GM19455 (cell line): ENCODE results near the gene SLC9A3.

Experiments
- ATAC-seq: cut with Tn5 transposase; IDR thresholded peaks from one replicate; pipeline ENCODE4 v1.9.1; 2021; ENCODE audit not compliant: unreplicated experiment

Gene SLC9A3

DNA sequence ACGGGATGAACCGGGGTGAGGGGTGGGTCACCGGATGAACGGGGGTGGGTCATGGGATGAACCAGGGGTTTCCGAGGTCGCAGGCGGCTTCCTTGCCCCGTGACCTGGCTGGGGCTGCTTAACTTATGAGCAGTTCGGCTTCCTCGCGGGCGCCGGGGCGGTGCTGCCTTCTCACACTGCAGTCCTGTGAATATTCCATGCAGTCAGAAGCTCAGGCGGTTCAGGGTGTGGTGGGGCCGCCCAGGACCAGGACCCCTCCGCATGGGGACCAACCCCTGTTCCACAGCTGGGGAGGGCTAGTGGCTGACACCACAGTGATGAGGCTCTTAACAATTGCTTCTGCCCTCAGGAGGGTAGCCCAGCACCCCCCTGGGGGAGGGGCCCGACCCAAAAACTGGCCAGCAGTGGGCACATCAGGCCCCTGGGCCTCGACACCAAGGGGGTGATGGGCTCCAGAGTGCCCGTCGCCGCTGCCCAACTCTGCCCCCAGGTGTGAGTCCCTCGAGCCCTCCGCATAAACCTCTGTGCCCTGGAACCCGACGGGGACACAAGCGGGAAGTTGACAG is 30.9 kb upstream of the SLC9A3 start:
- no peak for ATAC-seq

DNA sequence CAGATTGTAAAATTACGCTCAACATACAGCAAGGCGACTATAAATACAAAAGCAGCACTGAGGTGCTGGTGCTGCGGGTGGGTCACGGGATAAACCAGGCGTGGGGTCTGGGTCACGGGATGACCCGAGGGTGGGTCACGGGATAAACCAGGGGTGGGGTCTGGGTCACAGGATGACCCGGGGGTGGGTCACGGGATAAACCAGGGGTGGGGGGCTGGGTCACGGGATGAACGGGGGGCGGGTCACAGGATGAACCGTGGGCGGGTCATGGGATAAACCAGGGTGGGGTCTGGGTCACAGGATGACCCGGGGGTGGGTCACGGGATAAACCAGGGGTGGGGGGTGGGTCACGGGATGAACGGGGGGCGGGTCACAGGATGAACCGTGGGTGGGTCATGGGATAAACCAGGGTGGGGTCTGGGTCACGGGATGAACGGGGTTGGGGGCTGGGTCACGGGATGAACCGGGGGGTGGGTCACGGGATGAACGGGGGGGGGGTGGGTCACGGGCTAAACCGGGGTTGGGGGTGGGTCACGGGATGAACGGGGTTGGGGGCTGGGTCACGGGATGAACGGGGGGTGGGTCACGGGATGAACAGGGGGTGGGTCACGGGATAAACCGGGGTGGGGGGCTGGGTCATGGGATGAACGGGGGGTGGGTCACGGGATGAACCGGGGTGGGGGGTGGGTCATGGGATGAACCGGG is 30.2 kb upstream of the SLC9A3 start:
- no peak for ATAC-seq

DNA sequence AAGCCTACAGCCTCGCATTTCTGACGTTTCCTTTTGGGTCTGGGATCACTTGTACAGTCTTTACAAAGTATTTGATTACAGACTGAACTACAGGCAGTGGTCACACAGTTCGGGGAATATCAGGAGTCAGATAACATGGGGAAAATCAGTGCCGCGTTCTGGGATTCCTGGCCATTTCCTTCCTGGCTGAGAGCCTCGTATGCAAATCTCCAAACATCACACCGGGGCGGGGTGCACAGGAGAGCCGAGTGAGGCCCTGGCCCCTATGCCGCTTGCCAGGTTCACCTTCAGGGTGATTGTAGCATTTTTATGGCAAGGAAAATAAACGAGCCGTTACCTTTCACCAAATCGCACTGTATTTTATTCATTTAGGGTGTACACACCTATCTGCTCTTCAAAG is 29.6 kb upstream of the SLC9A3 start:
- ATAC-seq: no peak

DNA sequence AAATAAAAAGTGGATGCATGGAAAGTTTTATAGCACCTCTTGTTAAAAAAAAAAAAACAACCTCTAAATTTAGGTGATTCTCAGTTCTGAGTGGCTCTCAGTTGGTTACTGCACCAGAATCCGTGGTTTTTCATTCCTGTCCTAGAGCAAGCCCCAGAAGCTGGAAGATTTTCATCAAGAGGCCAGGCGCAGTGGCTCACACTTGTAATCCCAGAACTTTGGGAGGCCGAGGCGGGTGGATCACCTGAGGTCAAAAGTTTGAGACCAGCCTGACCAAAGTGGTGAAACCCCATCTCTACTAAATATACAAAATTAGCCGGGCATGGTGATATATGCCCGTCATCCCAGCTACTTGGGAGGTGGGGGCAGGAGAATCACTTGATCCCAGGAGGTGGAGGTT is 27.2 kb upstream of the SLC9A3 start:
- no peak for ATAC-seq

DNA sequence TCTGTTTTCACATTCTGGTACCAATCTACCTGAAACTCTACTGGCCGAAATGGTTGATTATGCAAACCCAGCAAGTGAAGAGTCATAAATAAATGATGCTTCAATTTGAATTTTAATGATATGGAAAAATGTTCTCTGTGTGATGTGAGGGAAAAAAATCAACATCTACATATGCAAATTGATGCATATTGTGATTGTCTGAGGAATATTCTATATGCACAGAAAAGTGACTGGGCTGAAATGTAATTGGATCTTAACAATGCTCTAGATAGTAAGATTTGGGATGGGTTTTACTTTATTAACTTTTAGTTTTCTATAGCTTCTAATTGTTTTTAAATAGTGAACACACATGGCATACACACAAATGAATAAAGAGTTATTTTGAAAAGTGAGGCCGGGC is 25.0 kb upstream of the SLC9A3 start:
- ATAC-seq: no peak

DNA sequence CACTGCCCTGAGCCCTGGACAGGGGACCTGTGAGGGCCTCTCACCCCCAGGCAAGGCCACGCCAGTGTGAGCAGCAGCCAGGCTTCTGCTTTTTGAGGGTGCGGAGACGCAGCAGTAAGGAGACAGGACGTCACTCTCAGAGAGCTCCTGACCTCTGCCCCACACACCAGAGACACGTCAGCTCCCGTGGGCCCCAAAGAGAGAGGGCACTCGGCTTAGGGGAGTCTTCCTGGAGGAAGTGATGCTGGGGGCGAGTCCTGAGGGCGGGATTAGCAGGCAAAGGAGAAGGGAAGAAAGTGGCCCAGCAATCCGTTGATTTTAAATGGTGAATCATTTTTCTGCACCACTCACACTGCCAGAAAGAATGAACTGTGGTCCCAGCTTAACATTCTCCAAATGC is 24.0 kb upstream of the SLC9A3 start:
- no peak for ATAC-seq

DNA sequence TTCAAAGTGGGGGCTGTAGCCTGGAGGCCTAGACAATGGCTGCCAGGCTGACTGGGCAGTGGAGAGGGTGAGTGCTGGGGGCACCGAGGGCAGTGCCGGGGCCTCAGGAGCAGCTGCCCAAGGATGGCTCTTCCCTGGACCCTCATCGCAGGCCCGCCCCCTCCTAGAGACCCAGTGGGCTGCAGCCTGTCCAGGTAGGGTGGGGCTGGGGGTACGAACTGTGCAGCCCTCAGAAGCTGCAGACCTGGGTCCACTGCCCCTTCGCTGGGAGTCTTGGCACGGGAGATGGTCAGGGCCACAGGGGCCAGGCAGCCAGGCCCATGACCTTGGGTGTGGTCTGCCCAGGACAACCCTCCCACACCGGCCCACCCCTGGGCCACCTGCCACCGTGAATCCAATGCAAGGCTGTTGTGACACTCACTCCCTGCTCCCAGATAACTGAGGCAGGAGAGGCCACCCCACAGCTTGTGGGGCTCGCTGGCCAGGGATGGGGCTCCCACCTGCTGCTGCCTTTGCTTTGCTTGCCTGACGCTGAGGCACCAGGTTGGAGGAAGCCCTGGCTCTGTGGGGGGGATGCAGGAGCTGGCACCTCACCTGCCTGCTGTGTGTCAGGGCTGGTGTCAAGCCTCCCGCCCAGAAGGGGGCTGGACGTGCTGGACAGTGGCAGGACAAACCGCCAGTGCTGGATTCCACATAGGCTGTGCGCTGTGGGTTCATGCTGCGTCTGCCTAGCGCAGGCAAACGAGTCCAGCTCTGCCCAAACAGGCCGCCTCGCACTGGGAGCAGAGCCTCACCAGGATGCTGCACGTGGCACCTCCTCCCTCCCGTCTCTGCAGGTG is 23.1 kb upstream of the SLC9A3 start:
- ATAC-seq: no peak

DNA sequence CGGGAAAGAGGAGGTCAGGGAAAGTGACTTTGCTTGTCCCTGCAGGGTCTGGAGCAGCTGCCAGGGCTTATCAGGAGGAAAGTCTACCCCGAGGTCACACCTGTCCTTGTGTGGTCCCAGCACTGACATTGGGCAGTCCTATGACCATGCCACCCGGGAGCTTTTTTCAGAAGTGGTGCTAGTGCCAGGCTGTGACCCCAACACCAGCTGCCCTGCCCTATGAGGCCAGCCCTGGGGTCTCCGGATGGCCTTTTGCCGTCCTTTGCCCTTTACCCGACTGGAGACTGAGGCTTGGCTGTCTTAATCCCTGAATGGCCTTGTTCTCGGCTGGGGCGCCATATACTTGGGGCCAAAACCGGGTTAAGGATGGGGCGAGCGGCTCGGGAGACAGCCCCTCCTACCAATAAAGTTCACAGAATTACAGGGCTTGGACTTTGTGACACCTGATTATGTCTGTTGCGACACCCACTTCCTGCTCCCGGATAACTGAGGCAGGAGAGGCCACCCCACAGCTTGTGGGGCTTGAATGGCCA is 22.2 kb upstream of the SLC9A3 start:
- no peak for ATAC-seq

DNA sequence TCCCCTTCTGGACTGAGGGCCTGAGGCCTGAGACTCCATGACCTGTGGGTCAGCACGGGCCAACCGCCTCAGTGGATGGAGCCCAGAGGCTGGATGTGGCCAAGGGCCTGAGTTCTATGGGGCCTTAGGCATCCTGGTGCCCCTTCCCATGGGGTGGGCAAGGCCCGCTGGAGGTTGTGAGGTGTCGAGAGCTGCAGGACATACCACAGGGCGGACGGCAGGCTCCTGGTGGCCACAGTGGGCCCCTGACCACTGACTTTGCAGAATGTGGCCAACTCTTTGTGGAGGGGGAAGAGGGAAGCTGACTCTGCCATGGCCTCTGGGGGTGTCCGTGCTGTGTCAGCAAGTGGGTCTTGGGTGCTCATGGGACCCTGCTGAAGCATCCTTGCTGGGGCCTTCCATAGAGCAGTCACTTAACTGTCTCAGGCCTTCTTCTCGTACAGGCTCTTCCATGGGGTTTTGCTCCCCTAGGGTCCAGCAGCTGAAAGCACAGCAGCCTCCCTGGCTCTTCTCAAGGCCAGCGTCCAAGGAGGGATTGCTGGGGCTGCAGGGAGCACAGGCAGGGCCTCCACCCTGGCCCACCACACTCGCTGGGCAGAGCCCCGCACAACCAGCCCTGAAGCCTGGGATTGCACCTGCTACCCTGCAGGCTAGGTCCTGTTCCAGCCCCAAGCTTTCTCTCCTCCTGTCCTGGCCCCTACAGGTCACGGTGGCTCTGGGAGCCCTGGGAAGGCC is 21.6 kb upstream of the SLC9A3 start:
- ATAC-seq: no peak

DNA sequence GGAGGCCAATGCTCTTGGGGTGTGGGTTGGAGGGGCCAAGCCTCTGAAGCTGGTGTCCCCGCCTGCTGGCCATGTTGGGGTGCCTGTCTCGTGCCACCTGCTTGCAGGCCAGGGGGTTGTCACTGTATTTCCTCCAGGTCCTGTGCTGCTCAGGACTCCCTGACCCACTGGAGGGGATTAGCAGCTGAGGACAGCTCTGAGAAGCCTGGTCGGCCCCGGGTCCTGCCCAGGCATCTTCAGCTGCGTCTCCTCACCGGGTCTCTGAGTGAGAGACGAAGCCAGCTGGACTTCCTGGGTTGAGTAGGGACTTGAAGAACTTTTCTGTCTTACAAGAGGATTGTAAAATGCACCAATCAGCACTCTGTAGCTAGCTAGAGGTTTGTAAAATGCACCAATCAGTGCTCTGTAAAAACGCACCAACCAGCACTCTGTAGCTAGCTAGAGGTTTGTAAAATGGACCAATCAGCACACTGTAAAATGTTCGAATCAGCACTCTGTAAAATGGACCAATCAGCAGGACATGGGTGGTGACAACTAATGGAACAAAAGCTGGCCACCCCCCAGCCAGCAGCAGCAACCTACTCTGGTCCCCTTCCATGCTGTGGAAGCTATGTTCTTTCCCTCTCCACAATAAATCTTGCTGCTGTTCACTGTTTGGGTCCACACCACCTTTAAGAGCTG is 20.6 kb upstream of the SLC9A3 start:
- no peak for ATAC-seq

DNA sequence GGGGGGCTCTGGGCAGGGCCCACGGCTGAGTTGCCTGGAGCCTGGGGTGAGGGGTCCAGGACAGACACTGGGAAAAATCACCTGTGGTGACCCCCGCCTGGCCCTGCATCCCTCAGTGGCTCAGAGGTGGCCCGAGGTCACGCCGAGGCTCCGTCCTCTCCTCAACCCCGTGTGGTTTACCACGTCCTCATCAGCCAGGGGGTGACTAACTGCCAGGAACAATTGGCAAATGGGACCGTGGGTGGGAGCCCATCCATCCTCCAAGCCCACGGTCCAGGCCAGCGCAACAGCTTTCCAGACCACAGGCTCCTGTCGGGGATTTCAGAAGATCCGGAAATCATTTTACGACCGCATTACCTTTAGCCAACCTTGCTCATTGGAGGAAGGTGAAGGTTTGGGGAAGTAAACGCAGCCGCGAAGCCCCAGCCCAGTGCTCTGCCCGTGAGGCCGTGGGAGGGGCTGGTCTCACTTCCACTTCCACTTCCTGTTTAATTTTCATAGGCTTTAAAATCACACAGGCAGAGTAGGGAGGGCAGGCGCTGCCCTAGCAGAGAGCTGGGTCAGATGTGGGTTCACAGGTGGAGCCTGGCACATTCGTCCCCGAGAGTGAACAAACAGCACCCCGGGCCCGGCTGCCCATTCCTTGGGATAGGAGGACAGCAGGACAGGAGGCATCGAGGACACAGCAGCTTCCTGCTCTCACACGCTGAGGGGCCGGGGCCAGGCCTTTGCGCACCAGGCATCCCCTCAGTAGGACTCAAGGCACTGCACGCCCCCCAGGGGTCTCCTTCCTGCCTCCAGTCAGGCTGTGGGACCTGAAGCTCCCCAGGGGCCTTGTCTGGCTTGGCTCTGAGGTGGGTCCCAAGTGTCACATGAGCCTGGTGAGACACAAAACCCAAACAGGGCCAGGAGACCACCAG is 19.8 kb upstream of the SLC9A3 start:
- peak; percentile 95 for ATAC-seq

DNA sequence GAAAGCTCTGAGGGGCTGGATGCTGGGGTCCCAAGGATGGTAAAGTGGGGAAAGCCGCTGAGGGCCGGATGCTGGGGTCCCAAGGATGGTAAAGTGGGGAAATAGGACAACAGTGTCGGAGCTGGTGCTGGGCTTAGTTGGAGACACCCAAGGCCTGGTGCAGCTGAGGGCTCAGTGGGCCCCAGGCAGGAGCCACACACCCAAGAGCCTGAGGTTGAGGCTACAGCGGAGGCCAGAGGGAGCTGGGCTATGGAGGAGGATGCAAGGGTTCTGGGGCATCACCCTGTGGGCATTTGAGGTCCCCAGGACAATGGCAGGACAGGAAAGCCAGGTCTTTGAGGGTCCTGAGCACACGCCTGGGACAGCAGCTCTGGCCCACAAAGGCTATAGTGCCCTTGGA is 19.1 kb upstream of the SLC9A3 start:
- peak; percentile 9 for ATAC-seq

DNA sequence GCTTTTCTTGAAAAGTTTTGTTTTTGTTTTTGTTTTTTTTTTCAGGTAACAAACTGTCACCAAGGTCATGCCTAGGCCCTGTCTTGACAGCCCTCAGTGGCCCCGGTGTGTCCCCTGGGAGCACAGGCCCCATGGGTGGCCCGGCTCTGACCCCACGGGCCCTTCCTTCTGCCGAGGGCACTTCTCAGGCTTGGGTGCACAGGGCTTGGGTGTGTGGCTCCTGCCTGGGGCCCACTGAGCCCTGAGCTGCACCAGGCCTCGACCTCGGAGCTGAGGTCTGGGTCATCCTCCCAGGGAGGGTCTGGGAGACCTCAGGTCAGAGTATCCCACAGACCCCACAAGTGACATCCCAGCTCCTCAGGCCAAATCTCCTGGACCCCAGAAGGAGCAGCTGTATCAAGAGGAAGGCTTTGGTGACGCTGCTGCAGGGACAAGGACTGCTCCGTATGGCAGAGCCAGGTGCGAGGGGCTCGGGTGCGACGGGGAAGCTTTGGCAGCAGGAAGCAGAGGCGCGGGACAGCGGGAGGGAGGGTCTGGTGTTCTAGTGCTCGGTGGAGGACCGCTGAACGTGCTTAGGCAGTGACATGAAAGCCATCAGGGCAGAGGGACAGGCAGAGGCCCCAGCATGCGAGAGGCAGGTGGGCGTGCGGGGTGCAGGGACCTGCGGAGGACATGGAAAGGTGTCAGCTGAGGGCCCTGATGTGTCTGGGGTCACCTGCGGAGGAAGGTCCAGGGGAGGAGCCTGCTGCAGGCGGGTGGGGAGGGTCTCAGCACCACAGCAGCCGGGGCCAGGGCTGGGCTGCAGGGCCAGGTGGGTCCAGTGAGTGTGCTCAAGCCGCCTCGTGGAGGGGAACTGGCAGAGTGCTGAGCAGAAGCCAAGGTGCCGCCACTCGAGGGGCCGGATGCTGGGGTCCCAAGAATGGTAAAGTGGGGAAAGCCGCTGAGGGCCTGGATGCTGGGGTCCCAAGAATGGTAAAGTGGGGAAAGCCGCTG is 18.4 kb upstream of the SLC9A3 start:
- no peak for ATAC-seq

DNA sequence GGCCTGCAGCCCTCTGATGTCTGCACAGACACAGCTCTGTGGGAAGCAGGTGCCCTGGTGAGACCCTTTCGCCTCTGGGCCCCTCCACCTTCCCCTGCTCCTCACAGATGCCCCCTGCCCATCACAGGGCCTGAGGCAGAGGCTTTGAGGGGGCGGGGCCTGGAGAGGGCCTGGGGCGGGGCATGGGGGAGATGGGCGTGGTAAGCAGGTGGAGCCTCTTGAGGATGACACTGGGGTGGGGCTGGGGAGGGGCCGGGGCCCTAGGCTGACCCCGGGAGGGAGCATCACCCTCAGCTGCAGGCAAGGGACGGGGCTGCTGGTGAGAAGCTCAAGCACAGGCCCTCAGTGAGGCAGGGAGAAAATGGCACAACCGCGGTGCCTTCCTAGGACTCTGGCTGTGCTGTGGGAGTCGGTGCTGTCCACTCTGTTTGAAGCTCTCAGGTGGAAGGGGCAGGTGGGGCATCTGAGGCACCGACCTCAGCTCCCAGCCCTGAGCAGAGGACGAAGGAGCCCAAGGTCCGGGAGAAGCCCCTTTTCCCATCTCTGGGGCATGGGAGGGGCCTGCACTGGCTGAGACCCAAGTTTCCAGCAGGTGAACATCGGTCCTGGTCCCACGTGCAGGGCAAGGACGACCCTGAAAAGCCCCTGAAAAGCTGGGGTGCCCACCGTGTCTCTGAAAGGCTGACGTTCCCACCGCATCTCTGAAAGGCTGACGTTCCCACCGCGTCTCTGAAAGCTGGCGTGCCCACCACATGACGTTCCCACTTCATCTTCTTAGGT is 17.5 kb upstream of the SLC9A3 start:
- no peak for ATAC-seq

DNA sequence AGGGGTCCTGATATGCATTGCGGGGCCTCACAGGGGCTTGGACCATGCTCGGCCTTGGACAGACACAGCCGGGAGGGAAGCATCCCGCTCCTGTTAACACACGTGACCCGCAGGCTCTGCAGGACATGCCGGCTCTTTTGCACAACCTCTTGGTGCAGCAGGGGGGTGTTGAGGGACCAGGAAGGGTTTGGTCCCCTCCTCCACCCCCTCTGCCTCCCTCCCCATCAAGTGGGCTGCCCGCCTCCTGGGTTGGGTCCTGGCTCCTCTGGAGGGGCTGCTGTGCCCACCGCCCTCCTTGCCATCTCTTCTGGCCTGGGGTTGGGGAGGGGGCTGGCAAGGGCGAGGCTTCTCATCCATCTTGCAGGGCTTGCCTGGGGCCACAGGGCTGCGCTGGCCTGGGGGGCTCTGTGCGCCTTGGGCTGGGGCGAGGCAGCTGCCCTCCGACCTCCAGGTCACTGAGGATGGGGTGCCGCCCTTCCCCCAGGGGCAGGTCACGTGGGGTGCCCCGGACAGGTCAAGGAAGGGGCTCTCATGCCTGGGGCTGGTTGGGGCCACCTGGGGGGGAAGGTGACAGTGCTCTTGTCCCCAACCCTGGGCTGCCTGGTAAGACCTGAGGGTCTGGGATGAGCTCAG is 16.8 kb upstream of the SLC9A3 start:
- ATAC-seq: no peak

DNA sequence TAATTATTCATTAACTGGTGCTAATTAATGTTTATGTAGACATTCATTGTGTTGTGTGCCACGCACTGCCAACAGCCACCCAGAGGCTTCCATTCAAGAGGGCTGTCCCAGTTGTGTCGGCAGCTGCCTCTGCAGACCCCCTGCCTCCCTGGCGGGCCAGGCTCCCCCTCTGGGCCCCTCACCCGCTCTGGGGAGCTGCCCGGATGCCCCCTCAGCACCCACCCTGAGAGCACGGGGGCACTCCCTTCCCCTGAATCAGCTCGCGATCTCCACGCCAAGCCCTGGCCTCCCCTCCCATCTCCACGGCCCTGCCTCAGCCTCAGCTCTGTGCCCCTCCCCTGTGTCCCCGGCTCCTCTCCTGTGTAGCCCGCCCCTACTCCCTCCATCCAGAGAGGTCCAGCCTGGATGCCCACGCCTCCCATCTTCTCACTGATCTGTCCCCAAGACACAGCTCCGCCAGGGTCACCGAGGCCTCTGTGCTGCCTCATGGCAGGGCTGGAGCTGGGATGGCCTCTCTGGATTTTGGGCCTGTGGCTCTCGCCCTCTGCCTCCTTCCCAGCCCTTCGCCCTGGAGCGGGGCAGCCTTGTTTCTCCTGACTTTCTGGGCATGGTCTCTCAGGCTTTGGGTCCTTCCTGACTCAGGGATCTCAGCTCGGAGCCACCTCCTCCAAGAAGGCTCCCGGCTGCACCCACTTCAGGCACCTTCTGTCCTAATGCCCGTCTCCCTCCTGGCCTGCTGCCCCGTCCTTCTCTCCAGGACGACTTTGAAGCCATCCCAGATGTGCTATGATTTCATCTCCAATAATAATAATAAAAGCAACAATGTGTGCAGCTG is 16.0 kb upstream of the SLC9A3 start:
- ATAC-seq: no peak
